H9 (cell line): Measurements from ENCODE around the gene PRICKLE1. TPM values are rescaled to one million over a fixed set of nuclear protein-coding genes. Genes with fewer than 3 reads are reported as not detected.

Experiments used
- DNase-seq: peaks from one replicate; pipeline ENCODE4 v3.0.0-alpha.2; 2017
- H2AFZ ChIP-seq: one replicate; pipeline ENCODE4 v1.6.1; 2013; ENCODE audit warnings: mild to moderate bottlenecking, low read length, control low read depth, moderate library complexity
- H2AK5ac ChIP-seq: 2 replicates; pipeline ENCODE4 v1.6.1; 2013; ENCODE audit warnings: low read length, control low read depth, mixed read lengths; ENCODE audit not compliant: insufficient read length
- H2BK120ac ChIP-seq: one replicate; pipeline ENCODE4 v1.6.1; 2013; ENCODE audit warnings: low read depth, mild to moderate bottlenecking, low read length, control low read depth, inconsistent platforms; ENCODE audit not compliant: poor library complexity, severe bottlenecking
- H2BK12ac ChIP-seq: 2 replicates; pipeline ENCODE4 v1.6.1; 2013; ENCODE audit warnings: low read length, control low read depth, mixed read lengths, low read depth; ENCODE audit not compliant: insufficient read length
- H2BK15ac ChIP-seq: 2 replicates; pipeline ENCODE4 v1.6.1; 2013; ENCODE audit warnings: low read depth, low read length, control low read depth
- H2BK20ac ChIP-seq: one replicate; pipeline ENCODE4 v1.6.1; 2013; ENCODE audit warnings: low read depth, mild to moderate bottlenecking, low read length, control low read depth, inconsistent platforms; ENCODE audit not compliant: poor library complexity, severe bottlenecking
- H2BK5ac ChIP-seq: 2 replicates; pipeline ENCODE4 v1.6.1; 2013; ENCODE audit warnings: low read length, control low read depth, mixed read lengths; ENCODE audit not compliant: insufficient read length
- H3K14ac ChIP-seq: 2 replicates; pipeline ENCODE4 v1.6.1; 2013; ENCODE audit warnings: low read length, control low read depth; ENCODE audit not compliant: insufficient read depth
- H3K18ac ChIP-seq: 2 replicates; pipeline ENCODE4 v1.6.1; 2013; ENCODE audit warnings: low read depth, mild to moderate bottlenecking, mixed read lengths, low read length, control low read depth; ENCODE audit not compliant: insufficient read length
- H3K23ac ChIP-seq: 2 replicates; pipeline ENCODE4 v1.6.1; 2013; ENCODE audit warnings: low read length, control low read depth, mixed read lengths, low read depth; ENCODE audit not compliant: insufficient read length
- H3K23me2 ChIP-seq: 2 replicates; pipeline ENCODE4 v1.6.1; 2013; ENCODE audit warnings: low read depth, mild to moderate bottlenecking, mixed read lengths, low read length, control low read depth; ENCODE audit not compliant: insufficient read length, poor library complexity, severe bottlenecking
- H3K27ac ChIP-seq: 2 replicates; pipeline ENCODE4 v1.5.1; 2013; ENCODE audit warnings: low read length, control low read depth, mixed read lengths, low read depth; ENCODE audit not compliant: insufficient read length
- H3K27me3 ChIP-seq: 2 replicates; pipeline ENCODE4 v1.6.1; 2013; ENCODE audit warnings: low read length, control low read depth, inconsistent platforms; ENCODE audit not compliant: insufficient read depth
- H3K4ac ChIP-seq: 2 replicates; pipeline ENCODE4 v1.6.1; 2013; ENCODE audit warnings: low read depth, mild to moderate bottlenecking, control low read depth, inconsistent platforms, low read length, moderate library complexity
- H3K4me1 ChIP-seq: 2 replicates; pipeline ENCODE4 v1.6.1; 2013; ENCODE audit warnings: low read length, control low read depth, inconsistent platforms; ENCODE audit not compliant: insufficient read depth
- H3K4me2 ChIP-seq: 2 replicates; pipeline ENCODE4 v1.6.1; 2013; ENCODE audit warnings: low read length, control low read depth, mixed read lengths; ENCODE audit not compliant: insufficient read length, insufficient read depth
- H3K56ac ChIP-seq: 2 replicates; pipeline ENCODE4 v1.6.1; 2013; ENCODE audit warnings: low read depth, mild to moderate bottlenecking, mixed read lengths, low read length, control low read depth; ENCODE audit not compliant: insufficient read length
- H3K79me1 ChIP-seq: 2 replicates; pipeline ENCODE4 v1.6.1; 2013; ENCODE audit warnings: low read depth, mild to moderate bottlenecking, moderate library complexity, low read length, control low read depth, inconsistent platforms; ENCODE audit not compliant: insufficient read depth, poor library complexity, severe bottlenecking
- H3K79me2 ChIP-seq: 2 replicates; pipeline ENCODE4 v1.6.1; 2013; ENCODE audit warnings: low read length, control low read depth, inconsistent platforms; ENCODE audit not compliant: insufficient read depth
- H3K9ac ChIP-seq: 2 replicates; pipeline ENCODE4 v1.6.1; 2013; ENCODE audit warnings: low read length, control low read depth, mixed read lengths; ENCODE audit not compliant: insufficient read length; ENCODE audit errors: extremely low read depth
- H3K9me3 ChIP-seq: one replicate; pipeline ENCODE4 v1.6.1; 2013; ENCODE audit warnings: low read depth, low read length, inconsistent platforms; ENCODE audit not compliant: control insufficient read depth
- H3T11ph ChIP-seq: one replicate; pipeline ENCODE4 v1.6.1; 2013; ENCODE audit warnings: mild to moderate bottlenecking, low read length, control low read depth, inconsistent platforms
- H4K20me1 ChIP-seq: one replicate; pipeline ENCODE4 v1.6.1; 2013; ENCODE audit not compliant: control insufficient read depth, insufficient read length, insufficient read depth
- H4K5ac ChIP-seq: 2 replicates; pipeline ENCODE4 v1.6.1; 2013; ENCODE audit warnings: low read depth, mild to moderate bottlenecking, mixed read lengths, low read length, control low read depth; ENCODE audit not compliant: insufficient read length
- H4K8ac ChIP-seq: replicated peaks from 2 replicates; pipeline ENCODE4 v1.6.1; 2013; ENCODE audit warnings: low read length, control low read depth, mixed read lengths, low read depth; ENCODE audit not compliant: insufficient read length
- H4K91ac ChIP-seq: 2 replicates; pipeline ENCODE4 v1.6.1; 2013; ENCODE audit warnings: low read depth, mild to moderate bottlenecking, moderate library complexity, mixed read lengths, low read length, control low read depth; ENCODE audit not compliant: insufficient read length
- H3K27ac Mint-ChIP-seq, 3 experiments: 2 replicates in 2 of 3; 3 replicates in 1 of 3; pipeline ENCODE4 v1.8.0; 2020 to 2021; ENCODE audit warnings: mixed read lengths in 3 of 3, mild to moderate bottlenecking in 1 of 3, moderate library complexity in 1 of 3
- H3K27me3 Mint-ChIP-seq: 2 replicates; pipeline ENCODE4 v1.8.0; 2021; ENCODE audit warnings: low read depth, mild to moderate bottlenecking, moderate library complexity, mixed read lengths
- H3K36me3 Mint-ChIP-seq, 3 experiments: 2 replicates in 2 of 3; 3 replicates in 1 of 3; pipeline ENCODE4 v1.8.0; 2020 to 2021; ENCODE audit warnings: low read depth in 3 of 3, mixed read lengths in 3 of 3; ENCODE audit not compliant: insufficient read depth in 1 of 3
- H3K4me1 Mint-ChIP-seq, 2 experiments: 2 replicates each; pipeline ENCODE4 v1.8.0; 2020; ENCODE audit warnings: mixed read lengths in 2 of 2
- H3K4me3 Mint-ChIP-seq, 2 experiments: 2 replicates in 1 of 2; 3 replicates in 1 of 2; pipeline ENCODE4 v1.8.0; 2020 to 2021; ENCODE audit warnings: mild to moderate bottlenecking in 2 of 2, mixed read lengths in 2 of 2, moderate library complexity in 1 of 2
- H3K9me3 Mint-ChIP-seq, 2 experiments: 2 replicates in 1 of 2; 3 replicates in 1 of 2; pipeline ENCODE4 v1.8.0; 2020; ENCODE audit warnings: mild to moderate bottlenecking in 2 of 2, mixed read lengths in 2 of 2, moderate library complexity in 1 of 2
- WGBS: extraction: QIAGEN DNeasy Blood & Tissue Kit; methylation state at CpG from one replicate; pipeline ENCODE4 v1.1.7; 2013; ENCODE audit warnings: missing lambda C conversion rate, low lambda C conversion rate, mixed read lengths; ENCODE audit not compliant: insufficient read length; ENCODE audit errors: extremely low coverage; 5-methylcytosine and 5-hydroxymethylcytosine counted together
- total RNA-seq: library from RNA; stranded (reverse); gene quantifications from 2 replicates; pipeline ENCODE4 v1.2.1, GENCODE V29; 2021
- TF ChIP-seq, protein P1 (sequence below): fragments of 200-600 bp; sonication (generic); conservative IDR thresholded peaks from 3 replicates; pipeline ENCODE4 v1.8.0; 2021; ENCODE audit warnings: antibody characterized with exemption, mild to moderate bottlenecking

Gene PRICKLE1
- total RNA-seq, 1 experiment from 2014 or later: 20.5 TPM

DNA sequence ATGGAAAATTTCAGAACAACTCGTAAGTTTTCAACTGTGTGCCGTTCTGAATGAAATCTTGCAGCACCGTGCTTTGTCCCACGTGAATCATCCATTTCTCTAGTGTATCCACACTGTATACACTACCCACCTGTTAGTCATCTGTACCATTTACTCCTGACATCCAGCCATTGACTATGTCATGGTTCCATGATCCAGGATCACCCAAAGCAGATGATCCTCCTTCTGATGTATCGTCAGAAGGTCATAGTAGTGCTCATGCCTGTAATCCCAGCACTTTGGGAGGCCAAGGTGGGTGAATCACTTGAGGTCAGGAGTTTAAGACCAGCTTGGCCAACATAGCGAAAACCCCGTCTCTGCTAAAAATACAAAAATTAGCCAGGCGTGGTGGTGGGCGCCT, 140.7 kb downstream of the PRICKLE1 start:
- Histone ChIP-seq H4K91ac (no peak overlapping the region), H3K9me3 (no peaks in the 10 kb centered on the region), H2BK120ac (no peak overlapping the region), H3K9ac (no peak overlapping the region), H3K79me2 (no peaks in the 10 kb centered on the region), H3T11ph (no peak overlapping the region), H3K56ac (no peak overlapping the region), H3K14ac (no peak overlapping the region), H2BK15ac (no peak overlapping the region), H4K8ac (no peak overlapping the region), H4K20me1 (no peaks in the 10 kb centered on the region), H2AFZ (no peak overlapping the region), H3K23ac (no peak overlapping the region), H2BK20ac (no peak overlapping the region), H3K27me3 (no peaks in the 10 kb centered on the region), H3K18ac (no peak overlapping the region), H4K5ac (no peak overlapping the region), H2BK12ac (no peak overlapping the region), H3K27ac (no peak overlapping the region), H3K4me1 (peaks cover 5% of the 10 kb centered on the region), H2AK5ac (no peak overlapping the region), H3K4ac (no peak overlapping the region), H3K23me2 (no peaks in the 10 kb centered on the region), H3K79me1 (no peaks in the 10 kb centered on the region), H3K4me2 (no peak overlapping the region), H2BK5ac (no peak overlapping the region)
- peaks cover 0 to 12% of the 10 kb centered on the region in 2 experiments; a peak in 3 of 5 replicates for H3K9me3 Mint-ChIP-seq
- no peak for DNase-seq
- no peak overlapping the region for H3K4me3 Mint-ChIP-seq
- TF ChIP-seq, protein P1, sequence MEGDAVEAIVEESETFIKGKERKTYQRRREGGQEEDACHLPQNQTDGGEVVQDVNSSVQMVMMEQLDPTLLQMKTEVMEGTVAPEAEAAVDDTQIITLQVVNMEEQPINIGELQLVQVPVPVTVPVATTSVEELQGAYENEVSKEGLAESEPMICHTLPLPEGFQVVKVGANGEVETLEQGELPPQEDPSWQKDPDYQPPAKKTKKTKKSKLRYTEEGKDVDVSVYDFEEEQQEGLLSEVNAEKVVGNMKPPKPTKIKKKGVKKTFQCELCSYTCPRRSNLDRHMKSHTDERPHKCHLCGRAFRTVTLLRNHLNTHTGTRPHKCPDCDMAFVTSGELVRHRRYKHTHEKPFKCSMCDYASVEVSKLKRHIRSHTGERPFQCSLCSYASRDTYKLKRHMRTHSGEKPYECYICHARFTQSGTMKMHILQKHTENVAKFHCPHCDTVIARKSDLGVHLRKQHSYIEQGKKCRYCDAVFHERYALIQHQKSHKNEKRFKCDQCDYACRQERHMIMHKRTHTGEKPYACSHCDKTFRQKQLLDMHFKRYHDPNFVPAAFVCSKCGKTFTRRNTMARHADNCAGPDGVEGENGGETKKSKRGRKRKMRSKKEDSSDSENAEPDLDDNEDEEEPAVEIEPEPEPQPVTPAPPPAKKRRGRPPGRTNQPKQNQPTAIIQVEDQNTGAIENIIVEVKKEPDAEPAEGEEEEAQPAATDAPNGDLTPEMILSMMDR: no peak
- no CpG with 5 or more reads among the region's 9 CpGs for WGBS
- H3K27me3 Mint-ChIP-seq: no peaks in the 10 kb centered on the region
- peaks cover 35 to 37% of the 10 kb centered on the region in 2 experiments for H3K4me1 Mint-ChIP-seq
- H3K36me3 Mint-ChIP-seq: peaks cover 31 to 48% (median 43%) of the 10 kb centered on the region in 3 experiments
- H3K27ac Mint-ChIP-seq: peak overlapping the region in 1 of 3 experiments; percentile 49; a peak in 1 of 7 replicates
